Stimulated activated CD8-positive, alpha-beta memory T cell treated with anti-CD3 and anti-CD28 coated beads, Interleukin-7, amount 100 ng/mL, for 1 hour (primary cell): ENCODE measurements around the gene PTPN9.
"Not testable (repeated sequence)": the region's sequence is repeated elsewhere in the genome, so short reads cannot be mapped to it uniquely, and the experiment has no call there.

Experiments used
- DNase-seq, 2 donors: peaks; one replicate each; pipeline ENCODE4 v3.0.0-alpha.2; 2020; ENCODE audit warnings: low read depth in 2 of 2

Gene PTPN9

DNA sequence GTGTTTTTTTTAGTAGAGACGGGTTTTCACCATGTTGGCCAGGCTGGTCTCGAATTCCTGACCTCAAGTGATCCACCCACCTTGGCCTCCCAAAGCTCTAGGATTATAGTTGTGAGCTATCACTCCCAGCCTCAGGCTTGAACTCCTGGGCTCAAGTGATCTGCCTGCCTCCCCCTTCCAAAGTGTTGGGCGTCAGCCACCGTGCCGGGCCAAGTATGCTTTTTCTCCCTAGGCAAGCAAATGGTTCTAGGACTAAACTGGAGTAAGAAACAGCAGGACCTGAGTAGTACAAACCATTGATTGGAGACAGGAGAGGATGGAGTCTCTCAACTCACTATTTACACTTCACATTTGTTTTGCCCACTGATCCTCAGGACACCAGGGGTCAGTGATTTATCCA lies 4.6 kb upstream of the PTPN9 start:
- no peak for DNase-seq

DNA sequence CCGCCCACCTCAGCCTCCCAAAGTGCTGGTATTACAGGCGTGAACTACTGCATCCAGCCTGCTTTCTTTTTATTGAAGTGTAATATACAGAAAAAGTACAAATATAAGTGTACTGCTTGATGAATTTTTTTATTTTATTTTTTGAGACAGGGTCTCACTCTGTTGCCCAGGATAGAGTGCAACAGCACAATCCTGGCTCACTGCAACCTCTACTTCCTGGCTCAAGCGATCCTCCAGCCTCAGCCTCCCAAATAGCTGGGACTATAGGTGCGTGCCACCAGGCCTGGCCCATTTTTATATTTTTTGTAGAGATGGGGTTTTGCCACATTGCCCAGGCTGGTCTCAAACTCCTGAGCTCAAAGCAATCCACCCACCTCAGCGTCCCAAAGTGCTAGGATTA lies 3.8 kb upstream of the PTPN9 start:
- not testable (repeated sequence) for DNase-seq

DNA sequence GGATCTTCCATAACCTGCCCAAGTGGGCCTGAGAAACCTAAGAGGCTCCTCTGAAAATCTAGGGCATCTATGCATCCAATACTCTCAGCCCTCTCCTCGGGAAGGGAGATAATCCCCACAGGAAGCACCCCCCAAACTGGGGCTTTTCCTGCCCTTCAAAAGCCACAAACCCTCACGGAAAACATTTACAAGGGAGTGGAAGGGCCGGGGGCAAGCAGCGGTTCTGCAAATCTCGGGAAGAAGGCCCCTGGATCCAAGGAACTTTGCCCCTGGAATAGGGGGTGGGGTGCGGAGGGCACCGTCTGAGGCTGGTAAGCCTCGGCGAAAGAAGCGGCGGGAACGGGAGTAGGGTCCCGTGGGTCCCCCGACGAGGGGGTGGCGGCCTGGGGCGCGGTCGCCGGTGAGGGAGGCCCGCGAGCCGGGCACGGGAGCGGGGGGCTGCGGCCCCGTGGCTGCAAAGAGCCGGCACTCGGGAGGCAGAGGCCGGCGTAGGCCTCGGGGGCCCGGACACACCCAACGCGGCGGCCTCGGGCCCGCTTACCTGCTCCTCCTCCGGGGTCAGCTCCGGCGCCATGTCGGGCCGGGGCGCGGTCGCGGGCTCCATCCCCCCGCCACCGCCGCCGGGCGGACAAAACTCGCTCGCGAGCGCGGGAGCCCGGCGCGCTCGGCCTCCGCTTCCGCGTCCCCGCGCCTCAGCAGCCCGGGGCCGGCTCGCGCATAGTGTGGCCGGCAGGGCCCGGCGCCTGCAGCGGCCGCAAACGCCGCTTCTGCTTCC lies 755 bp downstream of the PTPN9 start:
- no peak for DNase-seq

DNA sequence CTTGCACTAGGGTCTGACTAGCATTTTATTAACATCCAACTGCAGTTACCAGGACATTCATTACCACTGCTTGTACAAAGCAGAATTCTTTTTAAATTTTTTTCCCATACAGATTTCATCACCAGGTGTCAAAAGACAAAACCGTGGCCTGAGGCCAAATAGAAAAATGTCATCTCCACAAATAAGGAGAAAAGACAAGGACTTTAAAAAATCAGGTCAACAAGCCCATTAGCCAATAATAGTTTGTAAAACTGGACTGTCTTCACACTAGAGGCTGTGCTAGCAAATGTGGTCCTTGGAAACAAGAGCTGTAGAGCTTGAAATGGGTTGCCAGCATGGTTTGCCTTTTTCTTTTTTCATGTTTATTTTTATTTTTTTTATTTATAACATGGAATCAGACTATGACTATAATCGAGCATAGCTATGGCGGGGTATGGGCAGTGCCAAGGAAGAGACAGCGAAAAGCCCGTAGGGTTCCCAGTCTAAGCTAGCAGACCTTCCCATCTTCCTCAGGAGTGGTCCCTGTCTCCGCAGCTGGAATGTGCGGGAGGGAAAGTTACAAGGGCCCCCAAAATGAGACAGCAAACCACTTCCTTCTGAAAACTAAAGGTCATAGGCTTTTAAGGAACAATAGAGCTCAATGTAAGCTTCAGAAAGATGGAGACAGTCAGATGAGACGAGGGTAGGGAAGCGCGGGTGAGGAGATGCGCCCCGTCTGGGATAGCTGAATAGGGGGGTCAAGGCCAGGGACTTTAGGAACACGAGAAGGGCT lies 1.5 kb downstream of the PTPN9 start:
- DNase-seq, result no peak

DNA sequence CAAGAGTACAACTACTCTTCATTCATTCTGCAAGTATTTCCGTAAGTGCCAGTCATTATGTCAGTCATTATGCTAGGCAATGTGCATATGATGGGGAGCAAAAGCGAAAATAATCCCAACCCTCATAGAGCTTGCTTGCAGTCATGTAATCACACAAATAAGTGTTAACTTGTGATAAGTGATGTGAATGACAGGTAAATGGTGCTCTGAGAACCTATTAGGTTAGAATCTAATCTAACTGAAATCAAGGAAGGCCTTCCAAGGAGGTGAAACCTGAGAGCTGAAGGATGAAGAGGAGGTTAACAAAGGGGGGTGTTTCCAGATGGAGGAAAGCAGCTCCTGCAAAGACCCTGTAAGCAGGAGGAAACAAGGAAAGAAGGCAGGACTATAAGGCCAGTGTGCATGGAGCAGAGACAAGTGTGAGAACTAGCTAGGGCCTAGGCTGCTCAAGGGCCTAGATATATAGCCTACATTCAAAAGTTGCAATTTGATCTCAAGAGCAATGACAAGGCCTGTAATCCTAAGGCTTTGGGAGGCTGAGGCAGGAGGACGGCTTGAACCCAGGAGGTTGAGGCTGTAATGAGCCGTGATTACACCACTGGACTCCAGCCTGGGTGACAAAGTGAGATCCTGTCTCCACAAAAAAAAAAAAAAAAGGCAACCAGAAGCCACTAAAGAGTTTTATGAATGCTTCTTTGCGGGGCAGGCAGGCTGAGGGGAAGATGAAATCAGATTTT lies 5.3 kb downstream of the PTPN9 start:
- DNase-seq, result no peak

DNA sequence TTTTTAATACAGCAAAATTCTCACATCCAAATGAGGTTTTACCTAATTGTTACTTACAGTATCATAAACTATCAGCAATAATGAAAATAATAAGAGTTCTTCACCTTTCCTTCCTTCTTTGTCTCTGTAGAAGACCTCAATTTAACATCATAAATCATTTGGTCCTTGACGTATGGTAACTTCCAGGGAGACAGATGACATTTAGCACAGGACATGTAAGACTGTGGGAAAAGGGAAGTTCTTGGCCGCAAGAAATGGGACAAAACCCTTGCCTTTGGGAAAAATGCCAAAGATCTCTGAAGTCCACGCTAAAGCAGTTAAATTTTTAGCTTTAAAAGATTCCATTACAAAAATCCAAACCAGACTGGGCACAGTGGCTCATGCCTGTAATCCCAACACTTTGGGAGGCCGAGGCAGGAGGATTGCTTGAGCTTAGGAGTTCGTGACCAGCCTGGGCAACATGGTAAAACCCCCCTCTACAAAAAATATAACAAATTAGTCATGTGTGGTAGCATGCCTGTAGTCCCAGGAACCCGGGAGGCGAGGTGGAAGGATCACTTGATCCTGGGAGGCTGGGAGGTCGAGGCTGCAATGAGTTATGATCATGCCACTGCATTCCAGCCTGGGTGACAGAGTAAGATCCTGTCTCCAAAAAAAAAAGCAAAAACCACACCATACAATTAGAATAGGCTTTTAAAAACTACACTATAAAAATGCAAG lies 8.8 kb downstream of the PTPN9 start:
- DNase-seq, result no peak

DNA sequence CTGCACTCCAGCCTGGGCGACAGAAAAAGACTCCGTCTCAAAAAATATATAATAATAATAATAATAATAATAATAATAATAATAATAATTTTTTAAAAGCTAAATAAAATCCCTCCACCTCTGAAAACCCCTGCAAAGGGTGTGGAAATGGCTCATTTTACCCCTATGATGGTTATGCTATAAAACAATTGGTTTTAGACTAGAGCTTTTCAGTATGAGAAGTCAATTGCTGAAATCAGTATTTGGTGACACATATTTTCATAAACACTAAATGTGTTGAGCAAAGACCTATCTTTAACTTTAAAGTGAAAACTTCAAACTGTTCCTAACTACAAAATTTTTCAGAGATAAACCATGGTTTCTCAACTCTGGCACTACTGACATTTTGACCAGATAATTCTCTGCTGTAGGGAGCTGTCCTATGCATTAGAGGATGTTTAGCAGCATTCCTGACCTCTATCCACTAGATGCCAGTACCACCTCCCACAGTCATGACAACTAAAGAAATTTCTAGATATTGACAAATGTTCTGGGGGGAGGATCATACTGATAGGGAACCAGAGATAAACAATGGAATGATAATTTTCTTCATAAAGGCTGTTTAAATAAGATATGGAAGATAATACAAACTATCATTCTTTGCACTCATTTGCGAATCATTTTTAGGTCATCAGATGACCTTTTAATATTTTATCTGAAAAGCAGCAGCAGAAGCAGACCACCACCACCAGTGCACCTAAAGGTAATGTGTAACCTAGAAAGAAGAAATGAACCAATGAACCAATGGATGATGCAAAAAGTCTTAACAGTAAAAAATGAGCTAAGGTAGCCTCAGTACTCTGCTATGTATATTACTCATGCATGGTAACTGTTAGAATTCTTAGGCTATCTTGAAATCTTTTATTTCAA lies 13.8 kb downstream of the PTPN9 start:
- no peak for DNase-seq

DNA sequence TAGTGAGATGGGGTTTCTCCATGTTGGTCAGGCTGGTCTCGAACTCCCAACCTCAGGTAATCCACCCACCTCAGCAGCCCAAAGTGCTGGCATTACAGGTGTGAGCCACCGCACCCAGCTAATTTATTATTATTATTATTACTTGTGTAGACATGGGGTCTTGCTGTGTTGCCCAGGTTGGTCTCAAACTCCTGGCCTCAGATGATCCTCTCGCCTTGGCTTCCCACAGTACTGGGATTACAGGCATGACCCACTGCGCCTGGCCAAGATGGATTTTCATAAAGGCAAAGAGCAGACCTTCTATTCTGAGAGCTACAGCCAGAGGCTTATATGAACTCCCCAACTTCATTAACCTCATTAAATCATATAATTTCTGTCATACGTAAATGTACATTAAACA lies 17.2 kb downstream of the PTPN9 start:
- DNase-seq, result no peak

DNA sequence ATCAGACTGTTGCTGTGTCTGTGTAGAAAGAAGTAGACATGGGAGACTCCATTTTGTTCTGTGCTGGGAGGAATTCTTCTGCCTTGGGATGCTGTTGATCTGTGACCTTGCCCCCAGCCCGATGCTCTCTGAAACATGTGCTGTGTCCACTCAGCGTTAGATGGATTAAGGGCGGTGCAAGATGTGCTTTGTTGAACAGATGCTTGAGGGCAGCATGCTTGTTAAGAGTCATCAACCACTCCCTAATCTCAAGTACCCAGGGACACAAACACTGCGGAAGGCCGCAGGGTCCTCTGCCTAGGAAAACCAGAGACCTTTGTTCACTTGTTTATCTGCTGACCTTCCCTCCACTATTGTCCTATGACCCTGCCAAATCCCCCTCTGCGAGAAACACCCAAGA lies 19.8 kb downstream of the PTPN9 start:
- DNase-seq, result not testable (repeated sequence)

DNA sequence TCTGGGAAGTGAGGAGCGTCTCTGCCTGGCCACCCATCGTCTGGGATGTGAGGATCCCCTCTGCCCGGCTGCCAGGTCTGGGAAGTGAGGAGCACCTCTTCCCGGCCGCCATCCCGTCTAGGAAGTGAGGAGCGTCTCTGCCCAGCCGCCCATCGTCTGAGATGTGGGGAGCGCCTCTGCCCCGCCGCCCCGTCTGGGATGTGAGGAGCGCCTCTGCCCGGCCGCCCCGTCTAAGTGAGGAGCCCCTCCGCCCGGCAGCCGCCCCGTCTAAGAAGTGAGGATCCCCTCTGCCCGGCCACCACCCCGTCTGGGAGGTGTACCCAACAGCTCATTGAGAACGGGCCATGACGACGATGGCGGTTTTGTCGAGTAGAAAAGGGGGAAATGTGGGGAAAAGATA lies 20.2 kb downstream of the PTPN9 start:
- not testable (repeated sequence) for DNase-seq

DNA sequence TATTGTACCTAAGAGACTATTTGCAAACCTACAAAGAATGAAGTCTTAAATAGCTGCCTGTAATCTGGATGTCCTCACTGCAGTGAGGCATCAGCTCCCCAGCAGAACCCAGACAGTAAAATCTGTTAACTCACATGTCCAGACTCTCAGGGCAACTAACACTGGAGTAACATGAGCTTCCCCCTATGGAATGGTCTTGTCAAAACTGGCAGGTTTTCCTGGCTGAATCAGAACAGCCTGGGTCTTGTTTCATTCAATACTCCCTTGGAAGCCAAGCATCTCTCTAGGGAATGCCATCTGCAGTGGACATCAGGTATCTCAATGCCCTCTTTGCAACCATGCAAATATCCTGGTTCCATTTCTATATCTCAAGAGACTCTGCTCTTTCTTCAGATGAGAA lies 24.4 kb downstream of the PTPN9 start:
- DNase-seq, result no peak

DNA sequence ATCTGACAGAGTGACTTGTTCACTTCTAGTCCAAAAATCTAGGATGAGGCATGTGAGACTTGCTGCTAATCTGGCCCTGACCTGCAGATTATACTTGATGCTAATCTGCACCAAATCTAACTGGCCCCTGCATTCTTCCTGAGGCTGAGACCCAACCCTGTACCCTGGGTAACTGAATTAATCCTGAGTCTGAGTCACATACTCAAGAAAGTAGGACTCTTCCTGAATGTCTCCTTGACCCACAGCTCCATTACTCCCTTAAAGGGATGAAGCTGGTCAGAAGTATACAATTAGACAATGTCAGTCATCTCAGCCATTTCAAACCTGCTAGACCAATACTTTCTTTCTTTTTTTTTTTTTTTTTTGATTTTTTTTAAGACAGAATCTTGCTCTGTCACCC lies 25.5 kb downstream of the PTPN9 start:
- DNase-seq, result no peak

DNA sequence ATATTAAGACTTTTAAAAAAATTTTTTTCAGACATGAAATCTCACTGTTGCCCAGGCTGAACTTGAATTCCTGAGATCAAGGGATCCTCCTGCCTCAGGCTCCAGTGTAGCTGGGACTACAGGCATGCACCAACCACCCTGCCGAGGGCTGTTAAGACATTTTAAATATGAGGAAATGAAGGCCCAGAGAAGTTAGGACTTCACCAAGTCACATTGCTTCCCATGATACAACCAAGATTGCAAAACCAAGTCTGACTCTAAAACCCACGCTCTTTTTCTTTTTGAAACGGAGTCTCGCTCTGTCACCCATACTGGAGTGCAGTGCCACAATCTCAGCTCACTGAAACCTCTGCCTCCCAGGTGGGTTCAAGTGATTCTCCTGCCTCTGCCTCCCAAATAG lies 28.0 kb downstream of the PTPN9 start:
- no peak for DNase-seq

DNA sequence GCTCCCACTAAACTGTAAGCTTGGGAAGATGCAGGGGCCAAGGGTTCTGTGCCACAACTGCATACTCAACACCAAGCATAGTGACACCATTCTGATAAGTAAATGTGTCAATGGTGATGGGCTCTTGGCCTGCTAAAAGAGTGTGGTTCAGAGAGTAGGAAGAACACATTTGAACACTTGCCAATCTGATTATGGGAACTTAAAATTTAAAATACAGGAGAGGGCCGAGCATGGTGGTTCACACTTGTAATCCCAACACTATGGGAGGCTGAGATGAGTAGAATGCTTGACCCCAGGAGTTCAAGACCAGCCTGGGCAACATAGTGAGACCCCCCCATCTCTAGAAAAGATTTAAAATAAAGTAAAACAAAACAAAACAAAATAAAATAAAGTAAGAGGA lies 34.1 kb downstream of the PTPN9 start:
- DNase-seq, result no peak

DNA sequence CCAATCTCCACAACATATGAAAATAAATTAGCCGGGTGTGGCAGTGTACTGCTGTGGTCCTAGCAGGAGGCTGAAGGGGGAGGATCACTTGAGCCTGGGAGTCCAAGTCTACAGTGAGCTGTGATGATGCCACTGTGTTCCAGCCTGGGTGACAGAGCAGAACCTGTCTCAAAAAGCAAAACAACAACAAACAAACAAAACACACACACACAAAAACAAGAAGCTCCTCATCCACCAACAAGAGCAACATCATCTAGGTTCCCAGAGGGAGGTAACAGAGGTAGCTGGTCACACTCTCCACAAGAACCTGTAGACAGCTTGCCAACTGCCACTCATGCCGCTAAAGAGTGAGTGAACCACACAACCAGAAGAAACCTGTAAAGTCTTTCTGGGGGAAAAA lies 34.8 kb downstream of the PTPN9 start:
- no peak for DNase-seq

DNA sequence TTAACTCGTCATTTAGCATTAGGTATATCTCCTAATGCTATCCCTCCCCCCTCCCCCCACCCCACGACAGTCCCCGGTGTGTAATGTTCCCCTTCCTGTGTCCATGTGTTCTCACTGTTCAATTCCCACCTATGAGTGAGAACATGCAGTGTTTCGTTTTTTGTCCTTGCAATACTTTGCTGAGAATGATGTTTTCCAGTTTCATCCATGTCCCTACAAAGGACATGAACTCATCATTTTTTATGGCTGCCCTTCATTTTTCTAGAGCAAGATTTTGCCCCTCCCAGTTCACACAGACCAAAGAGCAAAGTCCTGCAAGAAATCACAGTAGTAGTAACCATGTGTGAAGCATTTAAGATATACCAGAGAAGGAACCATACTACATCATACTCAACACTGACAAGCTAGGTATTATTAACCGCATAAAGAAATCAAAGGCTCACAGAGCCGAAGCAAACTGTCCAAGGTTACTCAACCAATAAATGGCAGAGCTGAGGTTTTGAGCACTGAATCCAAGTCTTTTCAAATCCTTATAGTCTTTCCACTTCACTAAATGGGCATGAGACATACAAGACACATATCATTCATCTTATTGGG lies 36.1 kb downstream of the PTPN9 start:
- not testable (repeated sequence) for DNase-seq

DNA sequence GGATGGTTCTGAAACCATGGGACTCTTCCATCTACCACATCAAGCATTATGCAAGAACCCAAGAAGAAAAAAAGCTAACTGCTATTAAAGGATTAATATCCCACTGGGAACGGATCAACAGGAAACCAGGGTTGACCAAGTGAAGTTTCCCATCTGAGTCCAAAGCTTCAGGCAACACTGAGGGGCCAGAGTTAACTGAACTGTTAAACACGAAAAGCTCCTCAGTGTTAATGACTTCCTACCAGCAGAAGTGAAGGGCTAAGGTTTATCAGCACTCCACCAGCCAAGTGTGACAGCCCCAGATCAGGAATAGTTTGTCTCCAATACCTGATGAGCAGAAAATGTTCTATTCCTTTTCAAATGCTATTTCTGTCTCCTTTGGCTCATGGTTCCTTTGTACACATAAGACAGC lies 36.7 kb downstream of the PTPN9 start:
- DNase-seq, result no peak

DNA sequence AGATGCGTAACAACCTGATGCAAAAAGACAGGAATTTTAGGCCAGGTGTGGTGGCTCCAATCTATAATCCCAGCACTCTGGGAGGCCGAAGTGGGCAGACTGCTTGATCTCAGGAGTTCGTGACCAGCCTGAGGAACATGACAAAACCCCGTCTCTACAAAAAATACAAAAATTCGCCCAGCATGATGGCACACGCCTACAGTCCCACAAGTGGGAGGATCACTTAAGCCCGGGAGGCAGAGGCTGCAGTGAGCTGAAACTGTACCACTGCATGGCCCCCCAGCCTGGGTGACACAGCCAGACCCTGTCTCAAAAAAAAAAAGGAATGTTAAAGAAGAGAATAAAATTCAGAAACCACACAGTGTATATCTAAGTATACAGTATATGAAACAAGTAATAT lies 40.7 kb downstream of the PTPN9 start:
- no peak for DNase-seq

DNA sequence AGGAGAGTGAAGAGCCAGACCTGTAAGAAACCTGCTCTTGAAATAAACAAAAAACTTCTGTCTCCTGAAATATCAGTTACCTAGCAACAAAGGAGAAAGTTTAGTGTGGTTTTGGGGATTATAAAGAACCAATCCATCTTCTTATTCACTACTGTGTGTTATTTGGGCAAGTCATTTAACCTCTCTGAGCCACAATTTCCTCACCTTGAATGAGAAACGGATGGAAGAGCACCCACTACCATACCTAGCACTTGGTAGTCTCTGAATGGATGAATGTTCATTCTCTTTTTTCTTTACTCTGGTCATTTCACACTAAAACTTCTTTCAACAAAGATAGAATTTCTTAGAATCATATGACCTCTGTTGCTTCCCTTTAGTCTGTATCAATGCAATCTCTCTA lies 45.2 kb downstream of the PTPN9 start:
- no peak for DNase-seq

DNA sequence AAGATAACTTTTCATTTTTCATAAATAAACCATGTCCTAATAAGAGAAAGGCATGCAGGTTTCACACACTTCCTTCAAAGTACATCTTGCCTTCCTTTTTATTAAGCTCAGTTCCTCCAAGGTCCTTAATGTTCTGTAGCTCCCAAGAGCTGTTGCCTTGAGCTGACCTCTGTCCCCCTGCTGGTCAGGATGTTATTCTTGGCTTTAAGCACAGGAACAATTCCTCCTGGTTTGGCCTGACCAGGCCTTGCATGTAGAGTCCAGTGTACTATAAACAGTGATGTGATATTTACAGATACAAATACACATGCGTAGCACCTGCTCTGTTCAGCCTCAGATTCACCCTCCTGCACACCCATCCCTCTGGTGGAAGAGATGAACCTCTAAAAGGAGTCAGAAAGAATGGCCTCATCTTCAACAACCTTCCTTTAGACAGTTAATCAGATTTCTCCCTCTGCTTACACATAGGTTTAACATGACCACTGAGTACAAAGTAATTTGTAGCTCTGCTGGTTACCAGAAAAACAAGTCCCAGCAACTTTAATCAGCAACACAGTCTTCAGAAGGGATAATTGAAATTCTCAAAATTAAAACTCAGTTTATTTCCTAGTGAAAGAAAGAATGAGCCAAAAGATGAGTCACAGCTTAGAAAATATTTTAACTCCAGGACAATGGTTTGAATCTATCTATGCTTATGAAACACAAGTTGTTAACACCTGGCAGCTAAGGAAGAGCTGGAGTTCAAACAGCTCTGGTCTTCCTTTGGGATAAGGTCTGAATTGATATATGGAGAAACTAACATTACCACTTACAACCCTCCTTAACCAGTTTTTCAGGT lies 46.5 kb downstream of the PTPN9 start:
- DNase-seq, result no peak
